ENCODE results near the gene ACTR1B.
"Not testable (repeated sequence)": the region's sequence is repeated elsewhere in the genome, so short reads cannot be mapped to it uniquely, and the experiment has no call there.

Gene ACTR1B

DNA sequence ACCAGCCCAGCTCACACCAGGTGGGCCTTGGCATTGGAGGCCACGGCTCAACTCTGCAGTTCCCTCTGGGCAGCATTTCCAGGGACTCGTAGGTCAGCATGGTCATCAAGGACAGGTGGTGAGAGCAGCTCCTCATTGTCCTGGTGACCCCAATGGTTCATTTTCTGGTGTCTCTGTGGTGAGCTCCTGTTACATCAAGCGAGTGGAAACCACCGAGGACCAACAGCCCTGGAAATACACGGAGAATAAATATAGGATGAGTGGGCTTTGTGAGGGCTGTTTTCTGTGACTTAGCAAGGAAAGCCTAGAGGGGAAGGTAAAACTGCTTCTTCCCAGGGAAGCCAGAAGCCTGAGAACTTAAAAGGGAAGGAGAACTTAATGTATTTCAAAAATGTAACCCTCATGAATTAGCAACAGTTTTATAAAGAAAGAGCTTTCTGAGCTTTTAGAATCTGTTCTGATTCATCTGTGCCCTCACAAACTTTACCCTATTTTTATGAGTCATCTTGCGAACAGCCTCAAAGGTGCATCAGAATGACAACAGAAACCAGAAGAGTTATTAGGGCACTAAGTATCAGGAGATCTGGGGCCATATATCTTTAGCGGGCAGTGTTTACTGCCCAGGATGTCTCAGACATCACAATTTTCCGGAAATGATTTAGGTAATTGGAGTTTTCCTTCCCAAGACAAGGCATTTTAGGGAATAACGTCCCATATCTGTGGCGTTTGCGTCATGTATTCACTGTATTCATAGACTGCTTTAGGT, 24.4 kb upstream of the ACTR1B start:
- DNase-seq (ENCODE audit: low read depth, low spot score), result no peak

DNA sequence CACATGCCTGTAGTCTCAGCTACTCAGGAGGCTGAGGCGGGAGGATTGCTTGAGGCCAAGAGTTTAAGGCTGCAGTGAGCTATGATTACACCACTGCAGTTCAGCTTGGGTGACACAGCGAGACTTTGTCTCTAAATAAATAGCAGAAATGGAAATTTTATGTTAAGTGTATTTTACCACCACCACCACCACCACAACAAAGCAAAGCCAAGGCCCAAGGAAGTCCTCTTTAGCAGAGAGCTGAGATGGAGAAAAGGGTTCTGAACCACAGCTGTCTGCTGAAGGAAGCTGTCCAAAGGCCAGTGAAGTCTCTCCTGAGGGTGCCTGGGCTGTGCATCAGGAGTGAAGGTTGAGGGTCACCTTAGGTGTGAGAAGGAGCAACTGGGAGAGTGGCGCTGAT, 23.4 kb upstream of the ACTR1B start:
- not testable (repeated sequence) for DNase-seq (ENCODE audit: low read depth, low spot score)

DNA sequence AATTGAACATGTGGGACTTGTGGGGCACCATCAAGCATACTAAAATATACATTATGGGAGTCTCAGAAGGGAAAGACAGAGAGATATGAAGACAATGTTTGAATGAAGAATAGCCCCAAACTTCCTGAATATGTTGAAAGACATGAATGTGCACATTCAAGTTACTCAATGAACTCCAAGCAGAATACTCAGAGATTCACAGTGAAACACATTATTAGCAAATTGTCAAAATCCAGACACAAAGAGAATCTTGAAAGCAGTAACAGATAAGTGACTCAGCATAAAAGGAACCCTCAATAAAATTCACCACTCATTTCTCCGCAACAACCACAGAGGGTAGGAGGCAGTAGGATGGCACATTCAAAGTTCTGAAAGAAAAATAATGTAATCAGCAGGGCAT, 14.5 kb upstream of the ACTR1B start:
- DNase-seq (ENCODE audit: low read depth, low spot score), result no peak

DNA sequence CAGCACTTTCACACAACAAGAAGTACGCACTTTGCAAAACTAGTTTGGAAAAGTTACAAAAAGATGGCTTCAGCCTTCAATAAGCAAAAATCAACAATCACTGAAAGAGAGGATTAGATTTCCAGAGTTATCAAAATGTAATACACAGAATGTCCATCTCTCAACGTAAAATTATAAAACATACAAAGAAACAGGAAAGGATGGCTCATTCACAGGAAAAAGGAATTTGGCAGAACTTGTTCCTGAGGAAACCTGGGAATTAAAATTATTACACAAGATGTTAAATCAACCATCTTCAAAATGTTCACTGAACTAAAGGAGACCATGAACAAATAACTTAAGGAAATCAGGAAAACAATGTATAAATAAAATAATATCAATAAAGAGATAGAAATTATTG, 13.6 kb upstream of the ACTR1B start:
- no peak for DNase-seq (ENCODE audit: low read depth, low spot score)

DNA sequence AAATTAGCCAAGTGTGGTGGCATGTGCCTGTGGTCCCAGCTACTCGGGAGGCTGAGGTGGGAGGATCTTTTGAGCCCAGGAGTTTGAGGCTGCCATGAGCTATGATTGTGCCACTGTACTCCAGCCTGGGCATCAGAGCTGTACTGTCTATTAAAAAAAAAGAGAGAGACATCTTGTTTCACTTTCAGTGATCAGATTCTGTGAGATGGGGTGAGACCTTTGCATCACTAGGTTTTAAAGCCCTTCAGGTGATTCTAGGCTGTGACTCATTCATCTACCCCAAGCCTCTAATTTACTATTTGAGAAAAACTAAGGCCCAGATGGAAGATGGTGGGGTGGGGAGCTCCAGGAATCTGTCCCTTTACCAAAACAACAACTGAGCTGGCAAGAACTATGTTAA, 12.8 kb upstream of the ACTR1B start:
- no peak for DNase-seq (ENCODE audit: low read depth, low spot score)

DNA sequence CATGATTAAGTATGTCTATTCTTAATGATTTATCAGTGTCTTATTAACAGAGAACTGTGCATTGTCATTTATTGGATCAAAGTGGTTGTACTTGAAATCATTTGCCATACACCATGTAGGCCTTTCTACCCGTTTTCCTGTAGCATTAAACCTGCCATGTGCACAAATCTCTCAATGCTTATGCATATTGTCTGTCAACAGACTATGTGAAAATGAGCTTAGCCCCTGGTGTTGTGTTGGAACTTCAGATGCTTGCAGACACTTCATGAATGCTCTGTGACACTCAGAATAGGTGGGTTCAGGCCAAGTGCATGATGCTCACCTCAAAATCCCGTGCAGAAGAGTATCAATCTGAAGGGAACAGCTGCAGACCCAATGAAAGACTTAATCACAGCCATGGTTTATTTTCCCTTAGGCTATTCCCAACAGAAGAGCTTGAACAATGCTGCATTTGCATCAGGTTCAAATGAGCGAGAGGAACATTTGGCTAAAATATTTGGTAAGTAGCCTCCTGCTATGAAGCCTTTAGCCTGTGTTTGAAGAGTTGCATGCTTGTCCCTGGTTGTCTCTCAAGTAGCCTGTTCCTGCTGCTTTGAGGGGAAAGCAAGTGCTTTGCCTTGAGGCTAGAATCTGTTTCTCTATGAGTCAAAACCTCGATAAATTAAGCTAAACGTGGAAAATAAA, 11.7 kb upstream of the ACTR1B start:
- DNase-seq (ENCODE audit: low read depth, low spot score), result no peak

DNA sequence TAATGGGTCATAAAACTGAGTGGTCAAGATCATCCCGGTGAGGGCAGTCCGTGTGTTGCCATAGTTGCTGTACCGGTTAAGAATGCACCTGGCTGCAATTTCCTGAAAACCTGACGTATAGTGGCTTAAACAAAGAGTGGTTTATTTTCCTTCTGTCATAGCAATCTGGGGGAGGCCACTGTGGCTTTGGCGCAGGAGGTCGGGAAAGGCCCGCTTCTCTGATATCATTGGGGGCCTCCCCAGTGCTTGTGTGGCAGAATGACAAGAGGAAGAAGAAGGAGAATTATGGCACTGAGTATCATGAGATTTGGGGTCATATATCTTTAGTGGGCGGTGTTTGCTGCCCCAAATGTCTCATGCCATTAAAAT, 10.1 kb upstream of the ACTR1B start:
- DNase-seq (ENCODE audit: low read depth, low spot score), result no peak

DNA sequence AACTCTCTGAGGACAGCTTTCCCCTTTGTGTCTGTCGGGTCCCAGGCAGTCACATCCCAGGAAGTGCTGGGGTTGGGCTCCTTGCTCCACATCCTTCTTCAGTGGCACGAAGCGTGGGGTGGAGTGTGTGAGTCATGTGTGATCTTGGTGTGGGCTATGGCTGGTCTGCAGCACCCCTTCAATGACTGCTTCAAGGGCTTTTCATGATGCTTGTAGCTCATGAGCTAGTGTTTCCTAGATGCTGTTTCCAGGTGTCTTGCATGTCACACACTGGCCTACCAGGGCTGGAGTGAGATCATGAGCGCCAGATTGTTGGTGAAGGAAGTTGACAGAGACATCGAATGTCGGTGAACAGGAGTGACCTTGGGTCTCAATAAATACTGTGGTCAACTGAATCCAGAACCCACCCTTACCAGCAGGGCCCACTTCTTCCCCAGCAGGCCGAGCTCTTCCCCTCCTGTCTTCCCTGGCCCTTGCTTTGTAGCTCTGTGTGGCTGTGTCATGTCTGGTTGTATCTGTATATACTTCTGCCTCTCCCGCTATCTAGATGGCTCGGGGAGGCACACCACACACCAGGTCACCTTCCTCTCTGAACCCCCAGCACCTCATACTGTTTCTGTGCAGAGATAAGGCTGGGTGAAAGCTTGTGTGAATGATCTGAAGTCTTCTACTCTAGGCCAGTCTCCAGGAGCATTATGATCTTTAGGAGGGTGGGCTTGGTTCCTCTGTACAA, 9.5 kb upstream of the ACTR1B start:
- DNase-seq (ENCODE audit: low read depth, low spot score), result no peak

DNA sequence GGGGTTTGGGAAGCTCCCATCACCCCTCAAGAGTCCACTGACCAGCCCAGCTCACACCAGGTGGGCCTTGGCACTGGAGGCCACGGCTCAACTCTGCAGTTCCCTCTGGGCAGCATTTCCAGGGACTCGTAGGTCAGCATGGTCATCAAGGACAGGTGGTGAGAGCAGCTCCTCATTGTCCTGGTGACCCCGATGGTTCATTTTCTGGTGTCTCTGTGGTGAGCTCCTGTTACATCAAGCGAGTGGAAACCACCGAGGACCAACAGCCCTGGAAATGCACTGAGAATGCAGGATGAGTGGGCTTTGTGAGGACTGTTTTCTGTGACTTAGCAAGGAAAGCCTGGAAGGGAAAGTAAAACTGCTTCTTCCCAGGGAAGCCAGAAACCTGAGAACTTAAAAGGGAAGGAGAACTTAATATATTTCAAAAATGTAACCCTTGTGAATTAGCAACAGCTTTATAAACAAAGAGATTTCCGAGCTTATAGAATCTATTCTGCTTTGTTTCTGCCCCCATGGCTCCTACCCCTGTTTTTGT, 8.8 kb upstream of the ACTR1B start:
- not testable (repeated sequence) for DNase-seq (ENCODE audit: low read depth, low spot score)

DNA sequence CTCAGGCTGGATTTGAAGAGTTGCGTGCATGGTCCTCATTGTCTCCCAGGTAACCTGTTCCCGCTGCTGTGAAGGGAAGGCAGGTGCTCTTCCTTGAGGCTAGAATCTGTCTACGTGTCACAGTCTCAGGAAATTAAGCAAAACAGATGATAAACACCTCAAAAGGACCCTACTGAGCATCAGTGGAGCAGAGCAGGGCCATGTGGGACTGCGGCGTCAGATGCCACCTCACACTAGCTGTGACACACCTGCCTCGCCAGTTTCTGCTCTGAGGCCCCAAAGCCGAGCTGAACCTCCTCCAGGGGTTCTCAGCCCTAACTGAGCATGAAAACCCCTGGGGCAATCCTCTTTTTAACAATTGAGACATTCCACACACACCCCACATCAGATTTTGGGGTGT, 7.7 kb upstream of the ACTR1B start:
- DNase-seq (ENCODE audit: low read depth, low spot score), result no peak

DNA sequence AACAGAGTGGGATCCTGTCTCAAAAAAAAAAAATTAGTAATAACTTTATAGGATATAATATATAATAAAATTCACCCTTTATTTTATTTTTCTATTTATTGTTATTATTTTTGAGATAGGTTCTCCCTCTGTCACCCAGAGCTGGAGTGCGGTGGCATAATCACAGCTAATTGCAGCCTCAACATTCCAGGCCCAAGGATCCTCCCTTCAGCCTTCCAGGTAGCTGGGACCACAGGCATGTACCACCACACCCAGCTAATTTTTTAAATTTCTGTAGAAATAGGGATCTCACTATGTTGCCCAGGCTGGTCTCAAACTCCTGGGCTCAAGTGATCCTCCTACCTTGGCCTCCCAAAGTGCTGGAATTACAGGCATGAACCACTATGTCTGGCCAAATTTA, 6.6 kb upstream of the ACTR1B start:
- no peak for DNase-seq (ENCODE audit: low read depth, low spot score)

DNA sequence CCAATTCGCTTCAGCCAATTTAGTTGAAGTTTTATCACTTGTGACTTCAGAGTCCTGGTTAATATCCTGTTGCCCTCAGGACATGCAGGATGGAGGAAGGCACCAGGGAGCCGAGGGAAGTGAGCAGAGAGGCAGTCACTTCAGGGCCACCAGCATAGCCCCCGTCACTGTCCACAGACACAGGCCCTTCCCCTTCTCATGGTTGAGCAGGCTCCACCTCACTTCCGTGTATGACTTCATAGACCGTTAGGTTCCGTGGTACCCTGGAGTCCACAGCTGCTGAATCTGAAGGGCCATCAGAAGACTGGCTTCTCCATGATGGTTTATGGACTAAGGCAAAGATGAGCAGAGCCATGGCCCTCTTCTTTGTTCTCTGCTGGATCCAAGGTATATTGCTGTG, 5.6 kb upstream of the ACTR1B start, which contains the start of gene C2orf92:
Gene C2orf92 (plus strand): TSS at position 266 of the 400 bp plus-strand sequence. CDS start 76 bp downstream, at position 342.
- no peak for DNase-seq (ENCODE audit: low read depth, low spot score)

DNA sequence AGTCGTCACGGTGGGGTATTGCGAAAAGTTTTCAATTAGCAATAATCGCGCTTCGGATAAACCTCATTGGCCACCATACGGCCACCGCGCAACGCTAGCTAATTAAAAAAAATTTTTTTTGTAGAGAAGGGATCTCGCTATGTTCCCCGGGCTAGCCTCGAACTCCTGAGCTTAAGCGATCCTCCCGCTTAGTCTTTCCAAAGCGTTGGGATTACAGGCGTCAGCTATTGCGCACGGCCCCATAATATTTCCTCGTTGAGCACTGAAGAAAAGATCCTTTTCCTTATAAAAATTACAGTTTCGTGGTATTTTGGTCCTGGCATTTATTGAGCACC, 759 bp upstream of the ACTR1B start:
- no peak for DNase-seq (ENCODE audit: low read depth, low spot score)

DNA sequence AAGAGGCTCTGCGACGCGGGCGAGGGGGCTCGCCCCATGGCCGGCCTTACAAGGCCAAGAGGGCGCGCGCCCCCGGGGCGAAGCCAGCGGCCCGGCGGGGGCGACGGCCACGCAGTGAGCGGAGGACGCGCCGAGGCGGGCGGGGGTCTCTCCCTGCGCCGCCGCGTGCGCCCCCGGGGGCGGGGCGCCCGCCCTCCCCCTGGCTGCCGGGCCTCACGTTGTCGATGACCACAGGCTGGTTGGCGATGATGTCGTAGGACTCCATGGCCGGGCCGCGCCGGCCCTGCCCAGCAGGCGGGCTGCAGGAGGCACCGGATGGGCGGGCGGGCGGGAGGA, 250 bp downstream of the ACTR1B start:
- DNase-seq (ENCODE audit: low read depth, low spot score), result no peak

DNA sequence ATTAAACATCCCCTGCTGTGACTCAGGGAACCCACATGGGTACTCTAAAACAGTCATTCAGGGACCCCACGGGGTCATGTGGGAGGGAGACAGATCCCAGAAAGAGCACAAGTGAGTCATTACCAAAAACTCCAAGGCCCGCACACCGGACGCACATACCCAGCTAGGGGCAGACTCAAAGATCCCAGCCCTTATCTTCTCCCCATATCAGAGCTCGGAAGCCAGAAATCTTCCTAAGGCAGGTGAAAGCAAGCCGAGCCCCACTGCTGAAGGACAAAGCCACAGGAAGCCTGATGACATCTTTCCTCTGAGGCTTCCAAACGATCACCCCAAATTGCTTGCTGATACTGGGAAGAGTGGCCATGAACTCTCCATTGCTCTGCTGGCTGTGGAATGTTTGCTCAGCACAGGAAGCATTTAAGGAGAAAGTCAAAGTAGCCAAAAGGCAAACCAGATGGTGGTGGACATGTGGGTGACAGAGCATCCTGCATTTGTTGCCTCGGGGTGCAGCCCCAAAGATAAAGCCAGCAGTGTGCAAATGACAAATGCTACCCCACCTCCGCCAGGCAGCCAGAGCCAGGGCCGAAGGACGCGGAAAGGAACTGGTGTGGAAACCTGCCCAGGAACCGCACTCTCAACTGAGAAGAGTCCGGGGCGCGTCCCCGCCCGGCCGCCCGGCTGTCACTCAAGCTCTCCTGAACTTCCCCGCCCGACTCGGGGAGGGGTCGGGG, 784 bp downstream of the ACTR1B start:
- DNase-seq (ENCODE audit: low read depth, low spot score), result peak; percentile 58

DNA sequence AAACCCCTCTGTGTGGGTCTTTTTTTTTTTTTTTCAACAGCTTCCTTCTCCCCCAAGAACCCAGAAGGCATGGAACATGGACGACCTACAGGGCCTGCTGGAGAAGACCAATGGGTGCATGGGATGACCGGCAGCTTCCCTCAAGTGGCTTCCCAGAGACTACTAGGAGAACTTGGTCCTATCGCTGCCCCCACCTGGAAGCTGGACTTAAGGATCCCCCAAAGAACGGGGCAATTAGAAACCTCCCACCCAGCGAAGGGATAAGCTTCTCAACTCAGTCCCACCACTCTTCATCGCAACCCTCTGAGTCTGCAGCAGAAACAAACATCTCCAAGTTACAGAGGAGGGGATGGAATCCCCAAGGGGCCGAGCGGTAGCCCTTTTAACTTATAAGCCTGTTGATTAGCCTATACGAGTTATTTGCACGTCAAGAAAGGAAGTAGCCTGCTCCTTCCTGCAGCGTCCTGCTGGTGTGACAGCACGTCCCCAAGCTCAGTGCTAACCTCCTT, 1.4 kb downstream of the ACTR1B start:
- DNase-seq (ENCODE audit: low read depth, low spot score), result no peak

DNA sequence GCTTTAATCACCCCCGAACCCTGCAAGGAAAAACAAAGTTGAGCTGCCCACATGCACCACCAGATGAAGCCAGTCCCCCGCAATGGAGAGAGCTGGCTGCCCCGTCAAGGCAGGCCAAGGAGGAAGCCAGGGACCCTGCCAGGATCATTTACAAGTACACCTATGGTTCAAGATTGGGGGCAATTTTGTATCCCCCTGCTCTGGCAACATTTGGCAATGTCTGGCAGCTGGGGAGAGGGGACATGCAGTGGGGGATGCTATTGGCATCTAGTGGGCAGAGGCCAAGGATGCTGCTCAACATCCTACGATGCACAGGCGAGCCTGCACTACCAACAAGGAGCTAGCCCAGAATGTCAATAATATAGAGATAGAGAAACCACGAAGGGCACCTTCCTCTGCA, 1.9 kb downstream of the ACTR1B start:
- no peak for DNase-seq (ENCODE audit: low read depth, low spot score)

DNA sequence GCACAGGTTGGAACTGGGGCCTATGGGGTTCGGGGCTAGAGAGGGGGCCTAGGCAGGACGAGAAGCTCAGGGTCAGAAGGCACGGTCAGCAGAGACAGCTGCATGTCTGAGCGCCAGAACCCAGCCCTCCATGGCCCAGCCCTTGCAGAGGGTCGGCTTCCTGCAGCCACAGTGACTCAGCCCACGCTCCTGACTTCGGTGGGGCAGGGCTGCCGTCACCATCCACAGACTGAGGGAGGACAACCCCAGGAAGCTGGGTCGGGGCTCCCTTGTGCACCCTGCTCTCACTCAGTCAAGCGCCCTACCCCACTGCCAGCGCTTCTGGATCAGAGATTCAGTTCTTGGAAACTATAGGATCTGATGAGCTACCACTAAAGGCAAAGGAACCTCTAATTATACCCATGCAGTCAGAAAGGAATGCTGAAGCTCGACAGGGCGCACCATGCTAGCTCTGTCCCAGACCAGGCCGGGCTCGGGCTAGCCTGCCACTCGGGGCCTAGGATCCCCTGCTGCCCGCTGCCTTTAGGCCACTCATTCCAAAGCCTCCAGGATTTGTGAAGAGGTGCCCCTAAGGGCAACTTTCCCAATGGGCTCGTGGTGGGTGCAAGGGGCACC, 3.0 kb downstream of the ACTR1B start:
- no peak for DNase-seq (ENCODE audit: low read depth, low spot score)

DNA sequence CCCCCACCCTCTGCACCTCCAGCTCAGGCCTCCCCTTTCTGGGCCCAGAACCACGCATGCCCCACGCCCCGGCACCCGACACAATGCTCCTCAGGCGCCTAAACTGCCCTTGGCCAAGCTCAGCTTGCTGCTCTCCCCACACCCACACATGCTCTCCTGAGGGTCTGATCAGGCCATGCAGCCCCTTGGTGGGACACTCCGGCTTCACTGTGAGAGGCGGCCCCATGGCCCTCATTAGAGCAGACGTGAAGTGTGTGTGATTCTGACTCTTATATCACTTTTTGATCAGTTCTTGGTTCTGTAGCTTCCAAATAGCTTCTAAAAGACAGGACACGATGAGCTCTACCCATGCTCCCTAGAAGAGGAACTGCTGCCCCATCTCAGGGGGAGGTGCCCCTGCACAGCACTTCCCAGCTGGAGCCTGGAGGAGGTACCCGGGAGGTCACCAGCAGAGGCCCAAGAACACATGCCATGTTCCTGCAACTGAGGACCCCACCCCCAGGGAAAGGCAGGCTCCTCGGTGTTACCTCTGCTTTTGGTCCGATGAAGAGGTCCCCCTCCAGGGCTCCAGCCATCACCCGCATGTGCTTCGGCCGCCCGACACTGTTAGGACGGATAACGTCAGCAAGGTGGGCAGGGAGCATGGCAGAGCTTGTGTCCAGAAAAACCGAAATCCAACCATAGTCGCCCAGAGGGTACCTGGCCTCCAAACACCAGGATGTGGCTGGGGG, 3.6 kb downstream of the ACTR1B start:
- DNase-seq (ENCODE audit: low read depth, low spot score), result no peak

DNA sequence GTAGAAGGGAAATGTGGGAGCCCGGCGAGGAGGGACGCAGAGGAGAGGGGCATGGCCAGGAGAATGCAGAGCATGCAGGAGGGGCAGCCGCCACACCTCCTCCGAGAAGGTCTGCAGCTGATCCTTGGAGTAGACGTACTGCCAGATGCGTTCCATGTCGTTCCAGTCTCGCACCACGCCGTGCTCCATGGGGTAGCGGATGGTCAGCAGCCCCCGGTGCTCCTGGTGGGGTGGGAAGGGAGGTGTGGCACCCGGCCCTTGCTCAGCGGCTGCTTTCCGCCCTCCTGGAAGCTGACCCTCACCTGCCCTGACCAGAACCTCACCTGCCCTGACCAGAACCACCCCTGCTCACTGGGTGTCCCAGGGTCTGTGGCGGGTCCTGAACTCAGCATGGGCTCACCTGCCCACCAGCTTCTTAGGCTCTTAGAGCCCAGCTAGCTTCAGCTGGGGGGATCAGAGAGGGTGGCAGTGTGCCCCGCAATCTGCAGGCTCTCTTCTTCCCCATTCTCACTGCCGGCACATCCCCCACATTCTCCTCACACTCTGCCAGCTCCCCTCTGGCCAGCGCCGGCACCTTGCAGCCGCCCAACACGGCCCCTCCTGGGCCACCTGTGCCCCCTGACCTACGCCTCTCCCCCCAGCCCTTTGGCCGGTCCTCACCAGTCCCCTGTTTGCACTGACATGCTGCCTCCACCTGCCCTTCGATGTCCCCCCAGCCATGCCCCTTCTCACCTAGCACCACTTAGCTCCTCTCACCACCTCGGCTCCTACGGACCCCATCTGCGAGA, 4.4 kb downstream of the ACTR1B start:
- no peak for DNase-seq (ENCODE audit: low read depth, low spot score)
